HepG2 (cell line): ENCODE data around the gene METTL4. TPM values are rescaled to one million over a fixed set of nuclear protein-coding genes. Genes with fewer than 3 reads are reported as not detected.

Experiments used
- ATAC-seq: fragments of 200-7000 bp; cut with Tn5 transposase; 3 replicates; pipeline ENCODE4 v1.9.1; 2020; ENCODE audit warnings: mild to moderate bottlenecking, moderate library complexity
- BruUV-seq: library from RNA; stranded (reverse); fragments of 400-500 nt; replicated peaks from 2 replicates; lab custom pipeline; 2021; lab: Mats Ljungman, UMichigan
- CTCF ChIA-PET: fragments of 300-600 bp; formaldehyde crosslinking; extraction: SDS; loops from one replicate; lab custom pipeline; 2021; ENCODE audit warnings: low total read pairs, inconsistent platforms, low intra/inter-chr PET ratio; lab: Yijun Ruan, JAX
- POLR2A ChIA-PET: fragments of 350-600 bp; sonication (Branson Sonifier 250); formaldehyde crosslinking; loops from one replicate; lab custom pipeline; 2020; ENCODE audit warnings: antibody characterized with exemption, inconsistent platforms; lab: Yijun Ruan, JAX
- DNase-seq: peaks from one replicate; pipeline ENCODE4 v3.0.0-alpha.2; 2015; ENCODE audit warnings: low spot score
- FAIRE-seq: peaks from 3 replicates; lab custom pipeline; 2011; peaks lifted over from hg19 to GRCh38; lab: Jason Lieb, UNC
- H2AFZ ChIP-seq: one replicate; pipeline ENCODE4 v1.6.1; 2011; ENCODE audit warnings: low read length, inconsistent platforms
- H3K27ac ChIP-seq: fragments of 300-600 bp; 3 replicates; pipeline ENCODE4 v1.8.0; 2011; ENCODE audit warnings: mixed run types, mild to moderate bottlenecking, mixed read lengths, low read length, inconsistent platforms; ENCODE audit not compliant: insufficient read depth; ENCODE audit errors: extremely low read length
- H3K27me3 ChIP-seq, 2 experiments: fragments of 200-600 bp in 1 of 2; 2 replicates in 1 of 2; 3 replicates in 1 of 2; pipeline versions ENCODE4 v1.6.0 to v1.8.0; 2011; ENCODE audit warnings: low read length in 2 of 2, mild to moderate bottlenecking in 2 of 2, moderate library complexity in 2 of 2, inconsistent platforms in 1 of 2; ENCODE audit not compliant: insufficient read depth in 2 of 2, control insufficient read depth in 1 of 2
- H3K36me3 ChIP-seq, 2 experiments: fragments of 200-600 bp in 1 of 2; replicated peaks in 1 of 2; 2 replicates in 1 of 2; 3 replicates in 1 of 2; pipeline versions ENCODE4 v1.5.1 to v1.8.0; 2011; ENCODE audit warnings: low read length in 2 of 2, inconsistent platforms in 1 of 2; ENCODE audit not compliant: insufficient read depth in 2 of 2, control insufficient read depth in 1 of 2
- H3K4me1 ChIP-seq: 2 replicates; pipeline ENCODE4 v1.5.1; 2012; ENCODE audit warnings: low read length, inconsistent platforms; ENCODE audit not compliant: insufficient read depth
- H3K4me2 ChIP-seq: 2 replicates; pipeline ENCODE4 v1.6.0; 2011; ENCODE audit warnings: low read depth, low read length, inconsistent platforms
- H3K4me3 ChIP-seq, 3 experiments: fragments of 200-600 bp in 1 of 3; sonication (generic), shearing (Covaris generic) in 1 of 3; replicated peaks in 1 of 3; 2 replicates each; pipeline ENCODE4 v1.5.1; 2011 to 2016; ENCODE audit warnings: low read length in 3 of 3, inconsistent platforms in 2 of 3, low read depth in 2 of 3, mild to moderate bottlenecking in 2 of 3, control low read depth in 1 of 3, mixed read lengths in 1 of 3; ENCODE audit not compliant: insufficient read depth in 1 of 3
- H3K79me2 ChIP-seq: one replicate; pipeline ENCODE4 v1.6.1; 2011; ENCODE audit warnings: low read length, inconsistent platforms; ENCODE audit not compliant: insufficient read depth
- H3K9ac ChIP-seq: 2 replicates; pipeline ENCODE4 v1.6.0; 2011; ENCODE audit warnings: mild to moderate bottlenecking, low read depth, low read length, inconsistent platforms; ENCODE audit not compliant: insufficient read depth
- H3K9me3 ChIP-seq: 2 replicates; pipeline ENCODE4 v1.5.1; 2012; ENCODE audit warnings: mild to moderate bottlenecking, low read length
- H4K20me1 ChIP-seq: 2 replicates; pipeline ENCODE4 v1.6.0; 2011; ENCODE audit warnings: inconsistent platforms, mild to moderate bottlenecking, low read length, moderate library complexity; ENCODE audit not compliant: insufficient read depth
- ESRRA ChIP-seq: sonication (generic); formaldehyde crosslinking; IDR thresholded peaks from 2 replicates; pipeline ENCODE4 v1.5.1; 2020; ENCODE audit warnings: mild to moderate bottlenecking, low read depth, missing genetic modification reagents
- FLYWCH1 ChIP-seq: sonication (generic); formaldehyde crosslinking; IDR thresholded peaks from 2 replicates; pipeline ENCODE4 v1.8.1; 2023; ENCODE audit warnings: mild to moderate bottlenecking, missing genetic modification reagents
- MEIS2 ChIP-seq: sonication (generic); formaldehyde crosslinking; IDR thresholded peaks from 2 replicates; pipeline ENCODE4 v1.9.0; 2021; ENCODE audit warnings: mild to moderate bottlenecking, missing genetic modification reagents
- SAFB2 ChIP-seq: sonication (generic); formaldehyde crosslinking; IDR thresholded peaks from 2 replicates; pipeline ENCODE4 v1.5.1; 2020; ENCODE audit warnings: missing genetic modification reagents, low read depth, mild to moderate bottlenecking, borderline replicate concordance
- SKIL ChIP-seq: sonication (generic); formaldehyde crosslinking; IDR thresholded peaks from 2 replicates; pipeline ENCODE4 v1.8.0; 2022; ENCODE audit warnings: missing genetic modification reagents, mild to moderate bottlenecking, moderate library complexity, borderline replicate concordance
- ZFP36 ChIP-seq: fragments of 150-350 bp; IDR thresholded peaks from 2 replicates; pipeline ENCODE4 v1.6.1; 2018; ENCODE audit warnings: borderline replicate concordance, low read length, low read depth; ENCODE audit not compliant: partially characterized antibody
- ZNF414 ChIP-seq: sonication (generic); formaldehyde crosslinking; IDR thresholded peaks from 2 replicates; pipeline ENCODE4 v1.5.0; 2020; ENCODE audit warnings: missing genetic modification reagents
- ZNF646 ChIP-seq: sonication (generic); formaldehyde crosslinking; IDR thresholded peaks from 2 replicates; pipeline ENCODE4 v1.9.0; 2021; ENCODE audit warnings: mild to moderate bottlenecking, missing genetic modification reagents
- ZNF781 ChIP-seq: sonication (generic); formaldehyde crosslinking; IDR thresholded peaks from 2 replicates; pipeline ENCODE4 v1.5.1; 2020; ENCODE audit warnings: borderline replicate concordance, mild to moderate bottlenecking, missing genetic modification reagents; ENCODE audit errors: not compliant biosample characterization
- ZSCAN31 ChIP-seq: sonication (generic); formaldehyde crosslinking; IDR thresholded peaks from 2 replicates; pipeline ENCODE4 v1.5.0; 2020; ENCODE audit warnings: low read depth, mild to moderate bottlenecking, missing genetic modification reagents
- ZUFSP ChIP-seq: sonication (generic); formaldehyde crosslinking; IDR thresholded peaks from 2 replicates; pipeline ENCODE4 v1.9.0; 2021; ENCODE audit warnings: missing genetic modification reagents, mild to moderate bottlenecking, borderline replicate concordance
- WGBS: methylation state at CpG from one replicate; pipeline ENCODE4 v1.1.6; 2017; ENCODE audit warnings: low lambda C conversion rate; 5-methylcytosine and 5-hydroxymethylcytosine counted together
- in situ Hi-C: cut with HindIII; loops from 2 replicates; pipeline ENCODE4 v1.10.0; 2017; ENCODE audit warnings: low pct_unique_long_range_greater_than_20kb; ENCODE audit not compliant: extremely low pct_ligation_motif_present
- intact Hi-C: fragments of 100-400 bp; cut with micrococcal nuclease; formaldehyde crosslinking; loops from one replicate; pipeline ENCODE4 v1.10.0; 2022; ENCODE audit not compliant: unreplicated experiment
- polyA plus RNA-seq, 8 experiments: library from polyadenylated mRNA; depleted of rRNA in 3 of 8; stranded (reverse) in 7 of 8; unstranded in 1 of 8; fragments of >200 nt; fragmentation: Illumina TruSeq in 4 of 8; extraction: Trizol in 4 of 8; gene quantifications; 2 replicates each; pipeline versions ENCODE4 v1.2.1 to v1.2.3, GENCODE V29; 2011 to 2016; ENCODE audit warnings: low read depth in 4 of 8, missing spikeins in 1 of 8, mixed read lengths in 1 of 8; ENCODE audit not compliant: insufficient read depth in 1 of 8
- total RNA-seq, 5 experiments: library from RNA; depleted of rRNA; stranded (reverse); fragments of >200 nt; fragmentation: Illumina TruSeq; extraction: Trizol; gene quantifications; 2 replicates each; pipeline ENCODE4 v1.2.3, GENCODE V29; 2016; ENCODE audit warnings: low read depth in 1 of 5

Gene METTL4
- total and polyA plus RNA-seq, 2 of the 13 experiments (the other 11 are each of a cell fraction or from before 2014, with no cell fraction given): 6.8 to 8.1 TPM

GRCh38 chr18:2573408-2573807 is 2.1 kb upstream of the METTL4 start:
- Histone ChIP-seq H2AFZ (no peak overlapping the region), H3K4me1 (peaks cover 23% of the 10 kb centered on the region), H3K27ac (no peak overlapping the region), H3K4me2 (peak overlapping the region; percentile 92), H3K9ac (peak overlapping the region; percentile 98), H3K79me2 (peaks cover 52% of the 10 kb centered on the region), H3K9me3 (no peaks in the 10 kb centered on the region), H3K4me3 (peak overlapping the region; percentile 82 to 89 (median 83); a peak in 5 of 6 replicates), H3K36me3 (peaks cover 2 to 33% of the 10 kb centered on the region in 2 experiments; a peak in 4 of 5 replicates), H4K20me1 (no peaks in the 10 kb centered on the region), H3K27me3 (no peaks in the 10 kb centered on the region; a peak in 1 of 5 replicates)
- DNase-seq: no peak
- FAIRE-seq: no peak
- in situ Hi-C loops: loop anchor here (25.0 kb wide), 1 partner anchor 1711 kb away; no protein-coding TSS in a partner anchor
- no TSS peak for BruUV-seq
- no peak for ATAC-seq
- no peak for TF ChIP-seq ZUFSP (CRISPR knock-in tag)
- no peak for TF ChIP-seq SKIL (CRISPR knock-in tag)
- TF ChIP-seq SAFB2 (CRISPR knock-in tag): no peak
- no peak for TF ChIP-seq ESRRA
- TF ChIP-seq ZNF781 (CRISPR knock-in tag): no peak
- TF ChIP-seq ZSCAN31: no peak
- TF ChIP-seq FLYWCH1 (CRISPR knock-in tag): no peak
- no peak for TF ChIP-seq MEIS2
- TF ChIP-seq ZFP36: no peak
- TF ChIP-seq ZNF414 (CRISPR knock-in tag): no peak
- TF ChIP-seq ZNF646 (CRISPR knock-in tag): no peak
- intact Hi-C loops: loop anchor here (2.0 kb wide), 1 partner anchor 81 kb away; the partner anchor contains the start of gene SMCHD1
- POLR2A ChIA-PET: no interaction called here
- WGBS: 38% methylated on average over 2 of the region's 2 CpGs
- CTCF ChIA-PET: no interaction called here
